B cell (primary cell): ENCODE measurements around the gene GALNT11. TPM values are rescaled to one million over a fixed set of nuclear protein-coding genes. Genes with fewer than 3 reads are reported as not detected.

Experiments used
- ATAC-seq: fragments of 200-7000 bp; cut with Tn5 transposase; one replicate; pipeline ENCODE4 v1.10.0; 2021; ENCODE audit warnings: low read depth, mild to moderate bottlenecking, moderate number of reproducible peaks, moderate library complexity
- CTCF ChIA-PET: fragments of 350-600 bp; sonication (Branson Sonifier 250); formaldehyde crosslinking; loops from one replicate; lab custom pipeline; 2021; ENCODE audit warnings: antibody characterized with exemption, inconsistent platforms; lab: Charles Lee
- POLR2A ChIA-PET: fragments of 350-600 bp; sonication (Branson Sonifier 250); formaldehyde crosslinking; loops from one replicate; lab custom pipeline; 2021; ENCODE audit warnings: antibody characterized with exemption; lab: Charles Lee
- DNase-seq: peaks from one replicate; pipeline ENCODE4 v3.0.0; 2013
- H2AFZ ChIP-seq: 2 replicates; pipeline ENCODE4 v1.6.1; 2012; ENCODE audit warnings: mild to moderate bottlenecking, low read depth, low read length; ENCODE audit not compliant: insufficient read depth, poor library complexity, severe bottlenecking
- H3K27ac ChIP-seq, 2 donors: 1 replicate in 1 of 2; 2 replicates in 1 of 2; pipeline ENCODE4 v1.5.1; 2012 to 2013; ENCODE audit warnings: low read length in 2 of 2, mild to moderate bottlenecking in 2 of 2, moderate library complexity in 1 of 2
- H3K27me3 ChIP-seq, 4 experiments: fragments of 200-600 bp in 1 of 4; sonication (generic) in 1 of 4; replicated peaks in 1 of 4; 1 replicate in 2 of 4; 2 replicates in 2 of 4; pipeline versions ENCODE4 v1.6.1 to v1.7.0; 2013 to 2016; ENCODE audit warnings: low read length in 3 of 4, mild to moderate bottlenecking in 2 of 4, mixed read lengths in 1 of 4, moderate library complexity in 1 of 4; ENCODE audit not compliant: insufficient read depth in 4 of 4, control insufficient read depth in 3 of 4; ENCODE audit errors: control extremely low read depth in 1 of 4
- H3K36me3 ChIP-seq, 2 experiments: replicated peaks in 1 of 2; 1 replicate in 1 of 2; 2 replicates in 1 of 2; pipeline versions ENCODE4 v1.6.1 to v1.7.1; 2013; ENCODE audit warnings: low read length in 1 of 2; ENCODE audit not compliant: insufficient read depth in 2 of 2, control insufficient read depth in 1 of 2; ENCODE audit errors: control extremely low read depth in 1 of 2, extremely low read depth in 1 of 2
- H3K4me1 ChIP-seq, 2 donors: fragments of 200-600 bp in 1 of 2; sonication (generic) in 1 of 2; 1 replicate in 1 of 2; 2 replicates in 1 of 2; pipeline versions ENCODE4 v1.5.1 to v1.6.1; 2013 to 2017; ENCODE audit warnings: low read length in 2 of 2; ENCODE audit not compliant: control insufficient read depth in 2 of 2, insufficient read depth in 2 of 2
- H3K4me2 ChIP-seq: replicated peaks from 2 replicates; pipeline ENCODE3; 2012; ENCODE audit warnings: mild to moderate bottlenecking, low read depth, low read length; ENCODE audit not compliant: poor library complexity, severe bottlenecking
- H3K4me3 ChIP-seq, 5 experiments: fragments of 200-600 bp in 1 of 5; sonication (generic) in 1 of 5; 1 replicate in 3 of 5; 2 replicates in 2 of 5; pipeline versions ENCODE4 v1.5.1 to v1.7.0; 2011 to 2016; ENCODE audit warnings: low read length in 4 of 5, mild to moderate bottlenecking in 4 of 5, low read depth in 2 of 5, control low read depth in 1 of 5, moderate library complexity in 1 of 5; ENCODE audit not compliant: insufficient read depth in 1 of 5; ENCODE audit errors: control extremely low read depth in 1 of 5, extremely low read depth in 1 of 5
- H3K79me2 ChIP-seq: fragments of 200-600 bp; sonication (generic); one replicate; pipeline ENCODE4 v1.6.0; 2016; ENCODE audit warnings: low read length; ENCODE audit not compliant: control insufficient read depth, insufficient read depth
- H3K9ac ChIP-seq: fragments of 200-600 bp; sonication (generic); 2 replicates; pipeline ENCODE4 v1.6.1; 2017; ENCODE audit warnings: mild to moderate bottlenecking, low read length, moderate library complexity
- H3K9me3 ChIP-seq, 3 donors: one replicate each; pipeline versions ENCODE4 v1.6.1 to v1.7.1; 2013; ENCODE audit warnings: low read length in 2 of 3; ENCODE audit not compliant: control insufficient read depth in 2 of 3, insufficient read depth in 1 of 3; ENCODE audit errors: control extremely low read depth in 1 of 3
- H4K20me1 ChIP-seq: 2 replicates; pipeline ENCODE4 v1.6.0; 2012; ENCODE audit warnings: mild to moderate bottlenecking, low read length; ENCODE audit not compliant: insufficient read depth, control insufficient read depth, poor library complexity, severe bottlenecking
- H3K27ac Mint-ChIP-seq: one replicate; pipeline ENCODE4 v1.8.0; 2021; ENCODE audit warnings: mixed read lengths
- H3K27me3 Mint-ChIP-seq: one replicate; pipeline ENCODE4 v1.8.0; 2021; ENCODE audit warnings: mixed read lengths
- H3K4me1 Mint-ChIP-seq: one replicate; pipeline ENCODE4 v1.8.0; 2021; ENCODE audit warnings: mixed read lengths
- H3K4me3 Mint-ChIP-seq: one replicate; pipeline ENCODE4 v1.8.0; 2021; ENCODE audit warnings: mixed read lengths
- H3K9me3 Mint-ChIP-seq: one replicate; pipeline ENCODE4 v1.8.0; 2022; ENCODE audit warnings: mixed read lengths; ENCODE audit not compliant: insufficient read depth
- EZH2 ChIP-seq: IDR thresholded peaks from 2 replicates; pipeline ENCODE4 v1.6.1; 2012; ENCODE audit warnings: borderline replicate concordance, low read depth, mild to moderate bottlenecking, moderate library complexity, low read length; ENCODE audit not compliant: insufficient read depth, poor library complexity, severe bottlenecking
- WGBS: methylation state at CpG from one replicate; pipeline ENCODE4 v1.1.5; 2013; ENCODE audit warnings: missing lambda C conversion rate; ENCODE audit not compliant: insufficient coverage; 5-methylcytosine and 5-hydroxymethylcytosine counted together
- intact Hi-C: fragments of 100-400 bp; cut with micrococcal nuclease; formaldehyde crosslinking; loops from one replicate; pipeline ENCODE4 v1.10.0; 2022
- polyA plus RNA-seq: library from polyadenylated mRNA; depleted of rRNA; stranded (reverse); fragments of >200 nt; gene quantifications from 2 replicates; pipeline ENCODE4 v1.2.3, GENCODE V29; 2012
- total RNA-seq, 2 donors: library from RNA; stranded (reverse); fragments of 120-200 nt in 1 of 2; gene quantifications; 1 replicate in 1 of 2; 2 replicates in 1 of 2; pipeline versions ENCODE4 v1.2.3 to v1.2.4, GENCODE V29; 2013 to 2022
- TF ChIP-seq, protein P1 (sequence below): fragments of 200-600 bp; IDR thresholded peaks from one replicate; pipeline ENCODE4 v1.8.0; 2022; ENCODE audit warnings: antibody characterized with exemption, mild to moderate bottlenecking

GALNT11 gene
- total and polyA plus RNA-seq, 2 donors (not counting 1 experiment from before 2014, with no cell fraction given) = 13.8 to 14.5 TPM

DNA sequence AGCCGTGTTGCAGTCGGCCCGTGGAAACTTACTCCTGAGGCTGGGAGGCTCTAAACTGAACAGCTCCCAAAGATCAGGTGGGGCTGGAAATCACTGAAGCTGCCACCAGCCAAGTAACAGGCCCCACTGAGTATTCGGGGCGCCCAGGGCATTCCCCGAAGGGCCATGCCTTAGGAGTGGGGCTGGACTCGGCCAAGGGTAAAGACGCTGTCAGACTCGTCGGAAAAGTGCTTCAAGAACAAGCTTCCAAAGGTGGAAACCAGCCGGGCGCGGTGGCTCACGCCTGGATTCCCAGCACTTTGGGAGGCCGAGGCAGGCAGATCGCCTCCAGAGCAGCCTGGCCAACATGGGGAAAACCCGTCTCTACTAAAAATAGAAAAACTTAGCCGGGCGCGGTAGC, 102.8 kb downstream of the GALNT11 start:
- no peak for TF ChIP-seq EZH2
- TF ChIP-seq, protein P1, sequence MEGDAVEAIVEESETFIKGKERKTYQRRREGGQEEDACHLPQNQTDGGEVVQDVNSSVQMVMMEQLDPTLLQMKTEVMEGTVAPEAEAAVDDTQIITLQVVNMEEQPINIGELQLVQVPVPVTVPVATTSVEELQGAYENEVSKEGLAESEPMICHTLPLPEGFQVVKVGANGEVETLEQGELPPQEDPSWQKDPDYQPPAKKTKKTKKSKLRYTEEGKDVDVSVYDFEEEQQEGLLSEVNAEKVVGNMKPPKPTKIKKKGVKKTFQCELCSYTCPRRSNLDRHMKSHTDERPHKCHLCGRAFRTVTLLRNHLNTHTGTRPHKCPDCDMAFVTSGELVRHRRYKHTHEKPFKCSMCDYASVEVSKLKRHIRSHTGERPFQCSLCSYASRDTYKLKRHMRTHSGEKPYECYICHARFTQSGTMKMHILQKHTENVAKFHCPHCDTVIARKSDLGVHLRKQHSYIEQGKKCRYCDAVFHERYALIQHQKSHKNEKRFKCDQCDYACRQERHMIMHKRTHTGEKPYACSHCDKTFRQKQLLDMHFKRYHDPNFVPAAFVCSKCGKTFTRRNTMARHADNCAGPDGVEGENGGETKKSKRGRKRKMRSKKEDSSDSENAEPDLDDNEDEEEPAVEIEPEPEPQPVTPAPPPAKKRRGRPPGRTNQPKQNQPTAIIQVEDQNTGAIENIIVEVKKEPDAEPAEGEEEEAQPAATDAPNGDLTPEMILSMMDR = no peak
- 98% methylated on average over 19 of the region's 20 CpGs for WGBS
- no peak overlapping the region for H2AFZ ChIP-seq
- Mint-ChIP-seq H3K27ac (no peak overlapping the region), H3K4me3 (no peak overlapping the region), H3K9me3 (peaks cover 4% of the 10 kb centered on the region), H3K27me3 (no peaks in the 10 kb centered on the region), H3K4me1 (no peaks in the 10 kb centered on the region)
- intact Hi-C loops = no loop called here
- H3K9me3 ChIP-seq = peaks cover 4 to 24% (median 10%) of the 10 kb centered on the region in 3 donors
- no peak overlapping the region for H3K4me2 ChIP-seq
- no peaks in the 10 kb centered on the region for H3K4me1 ChIP-seq
- CTCF ChIA-PET = no interaction called here
- POLR2A ChIA-PET = interaction anchor here (0.9 kb wide), 1 partner anchor 31 kb away, joined by 3 read pairs; no protein-coding TSS in a partner anchor
- H3K9ac ChIP-seq = no peak overlapping the region
- no peak overlapping the region for H3K4me3 ChIP-seq
- peaks cover 2 to 50% of the 10 kb centered on the region in 2 experiments for H3K36me3 ChIP-seq
- DNase-seq (no peak), ATAC-seq (no peak)
- H4K20me1 ChIP-seq = no peaks in the 10 kb centered on the region
- no peaks in the 10 kb centered on the region for H3K27me3 ChIP-seq
- no peak overlapping the region for H3K27ac ChIP-seq
- H3K79me2 ChIP-seq = no peaks in the 10 kb centered on the region

DNA sequence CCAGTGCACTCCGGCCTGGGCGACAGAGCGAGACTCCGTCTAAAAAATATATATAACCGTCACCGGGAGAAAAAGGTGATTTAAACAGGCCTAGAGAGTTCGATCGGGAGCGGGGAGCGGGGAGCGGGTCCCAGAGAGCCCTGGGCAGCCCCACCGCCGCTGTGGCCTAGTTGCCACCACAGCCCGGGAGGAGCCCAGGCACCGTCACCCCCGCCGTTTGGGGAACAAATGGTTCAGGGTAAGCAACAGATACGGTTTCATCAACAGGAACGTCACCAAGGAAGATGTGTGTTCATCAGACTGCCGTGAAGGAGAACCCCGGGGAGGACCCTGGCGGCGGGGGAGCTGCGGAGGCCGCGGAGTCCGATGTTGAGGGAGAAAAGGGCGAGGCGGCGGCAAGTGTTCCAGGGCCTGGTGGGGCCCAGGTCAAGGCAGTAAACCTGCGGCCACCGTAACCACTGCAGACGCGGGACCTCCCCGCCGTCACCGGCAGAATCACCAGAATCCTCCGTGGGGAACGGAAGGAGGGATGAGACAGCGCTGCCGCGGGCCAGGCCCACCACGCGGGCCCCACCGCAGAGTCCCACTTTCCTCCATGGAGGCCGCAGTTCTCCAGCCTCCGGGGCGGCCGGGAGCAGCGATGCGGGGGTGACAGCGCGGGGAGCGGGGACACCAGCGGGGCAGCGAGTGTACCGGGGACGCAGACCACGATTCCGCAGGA, 103.4 kb downstream of the GALNT11 start:
- Mint-ChIP-seq H3K27ac (no peak overlapping the region), H3K27me3 (no peaks in the 10 kb centered on the region), H3K9me3 (peaks cover 4% of the 10 kb centered on the region), H3K4me1 (no peaks in the 10 kb centered on the region), H3K4me3 (no peak overlapping the region)
- no peak overlapping the region for H3K4me3 ChIP-seq
- no peaks in the 10 kb centered on the region for H3K27me3 ChIP-seq
- no peak overlapping the region for H2AFZ ChIP-seq
- ATAC-seq = no peak
- POLR2A ChIA-PET = no interaction called here
- H3K4me2 ChIP-seq = no peak overlapping the region
- no peak for TF ChIP-seq EZH2
- TF ChIP-seq, protein P1 = no peak
- no peaks in the 10 kb centered on the region for H3K79me2 ChIP-seq
- no peaks in the 10 kb centered on the region for H4K20me1 ChIP-seq
- 98% methylated on average over 60 of the region's 60 CpGs for WGBS
- CTCF ChIA-PET = no interaction called here
- H3K27ac ChIP-seq = no peak overlapping the region
- peaks cover 4 to 24% (median 10%) of the 10 kb centered on the region in 3 donors for H3K9me3 ChIP-seq
- peaks cover 1 to 51% of the 10 kb centered on the region in 2 experiments for H3K36me3 ChIP-seq
- H3K9ac ChIP-seq = no peak overlapping the region
- intact Hi-C loops = no loop called here
- H3K4me1 ChIP-seq = no peaks in the 10 kb centered on the region
- DNase-seq = no peak
